HFFc6 (cell line): ENCODE measurements around the gene TNPO2. TPM values are rescaled to one million over a fixed set of nuclear protein-coding genes. Genes with fewer than 3 reads are reported as not detected.

Experiments used
- DNase-seq: peaks from one replicate; pipeline ENCODE4 v3.0.0-alpha.2; 2018
- H3K27ac Mint-ChIP-seq: 2 replicates; pipeline ENCODE4 v1.8.0; 2020; ENCODE audit warnings: mild to moderate bottlenecking, mixed read lengths
- H3K27me3 Mint-ChIP-seq: 2 replicates; pipeline ENCODE4 v1.8.0; 2021; ENCODE audit warnings: mild to moderate bottlenecking, moderate library complexity, mixed read lengths; ENCODE audit not compliant: insufficient read depth
- H3K36me3 Mint-ChIP-seq: 2 replicates; pipeline ENCODE4 v1.8.0; 2021; ENCODE audit warnings: low read depth, mixed read lengths
- H3K4me1 Mint-ChIP-seq: 2 replicates; pipeline ENCODE4 v1.8.0; 2020; ENCODE audit warnings: low read depth, mixed read lengths
- H3K4me3 Mint-ChIP-seq: 2 replicates; pipeline ENCODE4 v1.8.0; 2020; ENCODE audit warnings: mild to moderate bottlenecking, moderate library complexity, mixed read lengths
- H3K9me3 Mint-ChIP-seq: 2 replicates; pipeline ENCODE4 v1.8.0; 2020; ENCODE audit warnings: mild to moderate bottlenecking, mixed read lengths
- CTCF ChIP-seq: fragments of 200-600 bp; sonication (generic); IDR thresholded peaks from 2 replicates; pipeline ENCODE4 v1.5.0; 2021; ENCODE audit warnings: antibody characterized with exemption, mild to moderate bottlenecking
- total RNA-seq, 6 experiments: library from RNA; stranded (reverse); fragmentation: NEBNext Ultra II Directional; extraction: Animal tissue kit (Norgen Biotek cat#: 25700); gene quantifications; 2 replicates in 1 of 6; 3 replicates in 5 of 6; pipeline ENCODE4 v1.2.3, GENCODE V29; 2021

TNPO2 gene
- total RNA-seq, 6 experiments from 2014 or later: 56.8 to 78.7 (median 66.0) TPM

GRCh38 chr19:12736995-12737834, 13.5 kb upstream of the TNPO2 start, which contains the start of gene GET3:
Gene GET3, plus strand, starts transcription at chr19:12737497. Its CDS starts 9 bp downstream, at chr19:12737506.
- peaks cover 4% of the 10 kb centered on the region for H3K27me3 Mint-ChIP-seq
- peak within 1 kb of the TSS; percentile 94 for H3K27ac Mint-ChIP-seq
- DNase-seq: peak; percentile 100
- H3K4me3 Mint-ChIP-seq: peak within 1 kb of the TSS; percentile 100
- H3K4me1 Mint-ChIP-seq: peaks cover 37% of the 10 kb centered on the region
- H3K9me3 Mint-ChIP-seq: no peaks in the 10 kb centered on the region
- peaks cover 21% of the 10 kb centered on the region for H3K36me3 Mint-ChIP-seq
- TF ChIP-seq CTCF: no peak

- peaks cover 36% of the 10 kb centered on the region for H3K36me3 Mint-ChIP-seq
- peaks cover 4% of the 10 kb centered on the region for H3K27me3 Mint-ChIP-seq
- TF ChIP-seq CTCF: peak; percentile 68
- peak overlapping the region; percentile 90 for H3K27ac Mint-ChIP-seq
- H3K4me3 Mint-ChIP-seq: peak overlapping the region; percentile 98
- H3K9me3 Mint-ChIP-seq: no peaks in the 10 kb centered on the region
- peaks cover 36% of the 10 kb centered on the region for H3K4me1 Mint-ChIP-seq
- DNase-seq: peak; percentile 65
Measured at GRCh38 chr19:12733369-12734214, 9.9 kb upstream of the TNPO2 start.

GRCh38 chr19:12731337-12731736, 7.6 kb upstream of the TNPO2 start:
- H3K36me3 Mint-ChIP-seq: peaks cover 42% of the 10 kb centered on the region

GRCh38 chr19:12730064-12730463, 6.3 kb upstream of the TNPO2 start:
- no peak for DNase-seq
- Mint-ChIP-seq H3K27me3 (no peaks in the 10 kb centered on the region), H3K4me1 (peaks cover 15% of the 10 kb centered on the region), H3K9me3 (no peaks in the 10 kb centered on the region), H3K36me3 (peaks cover 43% of the 10 kb centered on the region), H3K27ac (no peak overlapping the region), H3K4me3 (no peak overlapping the region)
- TF ChIP-seq CTCF: no peak

More at GRCh38 chr19:12731337-12731736, 7.6 kb upstream of the TNPO2 start:
- Mint-ChIP-seq H3K9me3 (no peaks in the 10 kb centered on the region), H3K27me3 (no peaks in the 10 kb centered on the region), H3K27ac (no peak overlapping the region), H3K4me1 (peaks cover 15% of the 10 kb centered on the region), H3K4me3 (no peak overlapping the region)
- no peak for TF ChIP-seq CTCF
- DNase-seq: no peak

GRCh38 chr19:12727745-12728433, 4.2 kb upstream of the TNPO2 start:
- no peak for TF ChIP-seq CTCF
- Mint-ChIP-seq H3K4me1 (peaks cover 26% of the 10 kb centered on the region), H3K9me3 (no peaks in the 10 kb centered on the region), H3K36me3 (peaks cover 35% of the 10 kb centered on the region), H3K4me3 (no peak overlapping the region), H3K27me3 (no peaks in the 10 kb centered on the region; the same call in 1 of the 2 replicates), H3K27ac (no peak overlapping the region)
- no peak for DNase-seq
